HEK293T (cell line): ENCODE data around the gene PSMA7.

Experiments used
- ARNT ChIP-seq: fragments of 450-650 bp; IDR thresholded peaks from 2 replicates; pipeline ENCODE4 v1.6.1; 2017; ENCODE audit warnings: mild to moderate bottlenecking
- BHLHE40 ChIP-seq: fragments of 450-650 bp; IDR thresholded peaks from 2 replicates; pipeline ENCODE4 v1.6.1; 2016; ENCODE audit warnings: mild to moderate bottlenecking, moderate library complexity, borderline replicate concordance
- CTBP1 ChIP-seq: fragments of 450-650 bp; IDR thresholded peaks from 2 replicates; pipeline ENCODE4 v1.6.1; 2016; ENCODE audit warnings: borderline replicate concordance
- ELF4 ChIP-seq: fragments of 450-650 bp; IDR thresholded peaks from 2 replicates; pipeline ENCODE4 v1.6.1; 2017; ENCODE audit warnings: antibody characterized with exemption
- FOXM1 ChIP-seq: fragments of 450-650 bp; IDR thresholded peaks from 2 replicates; pipeline ENCODE4 v1.6.1; 2017; ENCODE audit warnings: mild to moderate bottlenecking, borderline replicate concordance
- HDGF ChIP-seq: fragments of 450-650 bp; IDR thresholded peaks from 2 replicates; pipeline ENCODE4 v1.6.1; 2017; ENCODE audit warnings: antibody characterized with exemption, borderline replicate concordance
- NFRKB ChIP-seq: fragments of 450-650 bp; IDR thresholded peaks from 2 replicates; pipeline ENCODE4 v1.6.1; 2016; ENCODE audit warnings: mild to moderate bottlenecking, moderate library complexity
- PKNOX1 ChIP-seq: fragments of 450-650 bp; IDR thresholded peaks from 2 replicates; pipeline ENCODE4 v1.6.1; 2016
- SP1 ChIP-seq: fragments of 450-650 bp; IDR thresholded peaks from 2 replicates; pipeline ENCODE4 v1.6.1; 2017
- SUZ12 ChIP-seq: fragments of 450-650 bp; IDR thresholded peaks from 2 replicates; pipeline ENCODE4 v1.6.1; 2016; ENCODE audit warnings: mild to moderate bottlenecking
- TARDBP ChIP-seq: fragments of 450-650 bp; IDR thresholded peaks from 2 replicates; pipeline ENCODE4 v1.6.1; 2016
- ZNF384 ChIP-seq: fragments of 450-650 bp; IDR thresholded peaks from 2 replicates; pipeline ENCODE4 v1.6.1; 2016

GRCh38 chr20:62121776-62122653 is 21.2 kb downstream of the PSMA7 start, which contains the start of gene LSM14B:
- TF ChIP-seq NFRKB = no peak
- no peak for TF ChIP-seq ZNF384
- TF ChIP-seq ARNT = peak; percentile 76
- TF ChIP-seq CTBP1 = no peak
- TF ChIP-seq SUZ12 = no peak
- no peak for TF ChIP-seq HDGF
- TF ChIP-seq ELF4 = no peak
- no peak for TF ChIP-seq SP1
- TF ChIP-seq FOXM1 = no peak
- TF ChIP-seq PKNOX1 = no peak
- TF ChIP-seq BHLHE40 = no peak
- no peak for TF ChIP-seq TARDBP
